ENCODE results near the gene CCNO.

GRCh38 chr5:55223812-55224240, 9.6 kb downstream of the CCNO start:
- TF ChIP-seq CTCF (IDR thresholded peaks at IDR 0.05) (no peak), EP300 (IDR thresholded peaks at IDR 0.05) (no peak), POLR2AphosphoS5 (IDR thresholded peaks at IDR 0.05) (no peak)

Measured in sigmoid colon (tissue), 4 donors.